ENCODE data around the gene ZC3H13. TPM values are rescaled to one million over a fixed set of nuclear protein-coding genes. Genes with fewer than 3 reads are reported as not detected.
"Not testable (repeated sequence)": the region's sequence is repeated elsewhere in the genome, so short reads cannot be mapped to it uniquely, and the experiment has no call there.

ZC3H13 gene
- total RNA-seq, 1 experiment from 2014 or later: 9.5 TPM

- no peak overlapping the region for H3K4me3 ChIP-seq (ENCODE audit: low read length)
- no TSS peak for BruUV-seq (replicated peaks)
- no peak overlapping the region for H3K4me2 ChIP-seq (ENCODE audit: low read length)
- H3K9me3 ChIP-seq (ENCODE audit: low read length): no peaks in the 10 kb centered on the region
- intact Hi-C loops (cut with micrococcal nuclease): no loop called here
- no peaks in the 10 kb centered on the region for H3K27me3 ChIP-seq (ENCODE audit: low read length)
- no peaks in the 10 kb centered on the region; the same call in 1 of the 2 replicates for H3K36me3 ChIP-seq (ENCODE audit: low read depth, low read length)
- CTCF ChIA-PET: no interaction called here
- no peaks in the 10 kb centered on the region for H3K9me2 ChIP-seq (replicated peaks; ENCODE audit: low read length)
- TF ChIP-seq EZH2 (IDR thresholded peaks at IDR 0.05; ENCODE audit: low read length, unreplicated experiment) (no peak), CTCF (conservative IDR thresholded peaks at IDR 0.05; ENCODE audit: low read depth, low read length) (no peak), EZH2phosphoT487 (IDR thresholded peaks at IDR 0.05; ENCODE audit: borderline replicate concordance, low read length) (no peak)
- no peaks in the 10 kb centered on the region for H4K20me1 ChIP-seq (ENCODE audit: low read length)
- H3K9ac ChIP-seq (ENCODE audit: low read length): no peak overlapping the region
- POLR2A ChIA-PET (ENCODE audit: unreplicated experiment): no interaction called here
- H3F3A ChIP-seq (ENCODE audit: low read length, unreplicated experiment): no peaks in the 10 kb centered on the region
- H3K4me1 ChIP-seq (ENCODE audit: insufficient read depth, low read length): no peaks in the 10 kb centered on the region
- DNase-seq (no peak), ATAC-seq (no peak)
- H3K27ac ChIP-seq (ENCODE audit: low read length): no peak overlapping the region
- no peaks in the 10 kb centered on the region for H3K79me2 ChIP-seq (ENCODE audit: low read length)
- no peak overlapping the region for H2AFZ ChIP-seq (ENCODE audit: low read length)
Observed at GRCh38 chr13:45989607-45990006, 62.9 kb downstream of the ZC3H13 start.

- H3K4me2 ChIP-seq (ENCODE audit: low read length); H4K20me1 ChIP-seq (ENCODE audit: low read length); ATAC-seq; H3K27me3 ChIP-seq (ENCODE audit: low read length); H3K79me2 ChIP-seq (ENCODE audit: low read length); BruUV-seq (replicated peaks); H3K4me1 ChIP-seq (ENCODE audit: insufficient read depth, low read length); DNase-seq; intact Hi-C loops (cut with micrococcal nuclease); H3K9ac ChIP-seq (ENCODE audit: low read length); H3F3A ChIP-seq (ENCODE audit: low read length, unreplicated experiment); H2AFZ ChIP-seq (ENCODE audit: low read length); H3K36me3 ChIP-seq (ENCODE audit: low read depth, low read length); POLR2A ChIA-PET (ENCODE audit: unreplicated experiment); H3K9me2 ChIP-seq (replicated peaks; ENCODE audit: low read length); CTCF ChIA-PET; H3K27ac ChIP-seq (ENCODE audit: low read length); H3K9me3 ChIP-seq (ENCODE audit: low read length); H3K4me3 ChIP-seq (ENCODE audit: low read length): not testable (repeated sequence)
Observed at GRCh38 chr13:45981127-45981526, 71.4 kb downstream of the ZC3H13 start.

- POLR2A ChIA-PET (ENCODE audit: unreplicated experiment): no interaction called here
- TSS peak; percentile 42 for BruUV-seq (replicated peaks)
- no peaks in the 10 kb centered on the region; the same call in 1 of the 2 replicates for H3K36me3 ChIP-seq (ENCODE audit: low read depth, low read length)
Observed at GRCh38 chr13:45975337-45975736, 77.2 kb downstream of the ZC3H13 start.

GRCh38 chr13:45974500-45974899, 78.0 kb downstream of the ZC3H13 start:
- CTCF ChIA-PET: no interaction called here
- BruUV-seq (replicated peaks): no TSS peak
- POLR2A ChIA-PET (ENCODE audit: unreplicated experiment): no interaction called here
- Histone ChIP-seq H3K9me3 (ENCODE audit: low read length) (no peaks in the 10 kb centered on the region), H3F3A (ENCODE audit: low read length, unreplicated experiment) (no peaks in the 10 kb centered on the region), H3K9ac (ENCODE audit: low read length) (no peak overlapping the region), H3K27me3 (ENCODE audit: low read length) (no peaks in the 10 kb centered on the region), H3K4me2 (ENCODE audit: low read length) (no peak overlapping the region), H3K9me2 (replicated peaks; ENCODE audit: low read length) (no peaks in the 10 kb centered on the region), H4K20me1 (ENCODE audit: low read length) (no peaks in the 10 kb centered on the region), H3K27ac (ENCODE audit: low read length) (no peak overlapping the region), H3K79me2 (ENCODE audit: low read length) (no peaks in the 10 kb centered on the region), H3K4me3 (ENCODE audit: low read length) (no peak overlapping the region), H2AFZ (ENCODE audit: low read length) (no peak overlapping the region), H3K36me3 (ENCODE audit: low read depth, low read length) (no peaks in the 10 kb centered on the region; the same call in 1 of the 2 replicates), H3K4me1 (ENCODE audit: insufficient read depth, low read length) (no peaks in the 10 kb centered on the region)
- DNase-seq: peak; percentile 40
- intact Hi-C loops (cut with micrococcal nuclease): no loop called here
- TF ChIP-seq CTCF (conservative IDR thresholded peaks at IDR 0.05; ENCODE audit: low read depth, low read length) (no peak), EZH2 (IDR thresholded peaks at IDR 0.05; ENCODE audit: low read length, unreplicated experiment) (no peak), EZH2phosphoT487 (IDR thresholded peaks at IDR 0.05; ENCODE audit: borderline replicate concordance, low read length) (no peak)
- ATAC-seq: 0 out of 2 replicates have a peak, but pooled peaks have one; percentile 29

More at GRCh38 chr13:45975337-45975736, 77.2 kb downstream of the ZC3H13 start:
- Histone ChIP-seq H3K4me2 (ENCODE audit: low read length) (no peak overlapping the region), H3K79me2 (ENCODE audit: low read length) (no peaks in the 10 kb centered on the region), H3K4me3 (ENCODE audit: low read length) (no peak overlapping the region), H3K27me3 (ENCODE audit: low read length) (no peaks in the 10 kb centered on the region), H3K9me3 (ENCODE audit: low read length) (no peaks in the 10 kb centered on the region), H3F3A (ENCODE audit: low read length, unreplicated experiment) (no peaks in the 10 kb centered on the region), H3K4me1 (ENCODE audit: insufficient read depth, low read length) (no peaks in the 10 kb centered on the region), H3K9me2 (replicated peaks; ENCODE audit: low read length) (no peaks in the 10 kb centered on the region), H2AFZ (ENCODE audit: low read length) (no peak overlapping the region), H3K27ac (ENCODE audit: low read length) (no peak overlapping the region), H4K20me1 (ENCODE audit: low read length) (no peaks in the 10 kb centered on the region), H3K9ac (ENCODE audit: low read length) (no peak overlapping the region)
- no peak for TF ChIP-seq EZH2 (IDR thresholded peaks at IDR 0.05; ENCODE audit: low read length, unreplicated experiment)
- TF ChIP-seq EZH2phosphoT487 (IDR thresholded peaks at IDR 0.05; ENCODE audit: borderline replicate concordance, low read length): no peak
- CTCF ChIA-PET: no interaction called here
- no peak for DNase-seq
- intact Hi-C loops (cut with micrococcal nuclease): no loop called here
- ATAC-seq: no peak
